SU-DHL-6 (cell line): ENCODE data around the gene PRKCE.

Experiments used
- EZH2phosphoT487 ChIP-seq: fragments of 200-600 bp; sonication (generic), shearing (Covaris generic); conservative IDR thresholded peaks from 2 replicates; pipeline ENCODE4 v1.6.1; 2018; ENCODE audit warnings: mild to moderate bottlenecking, antibody characterized with exemption, low read length, moderate library complexity, mixed read lengths
- TF ChIP-seq, protein P1 (sequence below): fragments of 200-600 bp; sonication (generic); IDR thresholded peaks from one replicate; pipeline ENCODE4 v1.5.1; 2017; ENCODE audit warnings: antibody characterized with exemption, mild to moderate bottlenecking, low read length, moderate library complexity; ENCODE audit not compliant: insufficient read depth, poor library complexity, severe bottlenecking

DNA sequence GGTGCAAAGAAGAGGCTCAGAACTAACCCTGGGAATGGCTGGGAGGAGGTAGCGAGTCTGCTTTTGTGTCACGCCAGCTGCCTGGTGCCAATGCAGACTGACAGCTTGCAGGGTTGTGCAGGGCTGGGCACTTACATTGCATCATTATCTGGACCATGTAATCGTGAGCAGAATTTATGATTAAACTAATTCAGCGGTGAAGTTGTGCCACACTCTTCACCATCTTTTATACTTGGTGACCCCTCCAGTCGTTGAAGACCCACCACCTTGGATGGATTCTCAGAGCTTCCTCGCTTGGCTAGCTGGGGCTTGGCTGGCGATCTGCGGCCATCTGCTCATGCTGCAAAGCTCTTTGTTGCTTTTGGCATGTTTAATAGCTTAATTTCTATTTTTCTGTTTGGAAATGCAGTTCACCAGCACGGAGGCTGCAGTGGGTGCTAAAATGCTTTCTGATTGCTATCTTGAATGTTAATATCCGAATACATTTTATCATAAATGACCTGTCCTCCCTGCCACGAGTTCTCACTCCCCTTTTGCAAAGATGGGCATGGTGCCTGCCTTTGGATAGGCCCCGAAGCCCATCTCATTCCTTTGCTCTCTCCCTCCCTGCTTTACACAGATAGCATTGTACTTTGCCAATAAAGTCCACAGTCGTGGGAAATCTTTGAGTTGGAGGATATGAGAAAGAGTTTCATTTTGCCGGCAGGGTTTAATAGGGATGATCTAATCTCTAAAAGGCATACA lies 188.2 kb downstream of the PRKCE start:
- TF ChIP-seq, protein P1, sequence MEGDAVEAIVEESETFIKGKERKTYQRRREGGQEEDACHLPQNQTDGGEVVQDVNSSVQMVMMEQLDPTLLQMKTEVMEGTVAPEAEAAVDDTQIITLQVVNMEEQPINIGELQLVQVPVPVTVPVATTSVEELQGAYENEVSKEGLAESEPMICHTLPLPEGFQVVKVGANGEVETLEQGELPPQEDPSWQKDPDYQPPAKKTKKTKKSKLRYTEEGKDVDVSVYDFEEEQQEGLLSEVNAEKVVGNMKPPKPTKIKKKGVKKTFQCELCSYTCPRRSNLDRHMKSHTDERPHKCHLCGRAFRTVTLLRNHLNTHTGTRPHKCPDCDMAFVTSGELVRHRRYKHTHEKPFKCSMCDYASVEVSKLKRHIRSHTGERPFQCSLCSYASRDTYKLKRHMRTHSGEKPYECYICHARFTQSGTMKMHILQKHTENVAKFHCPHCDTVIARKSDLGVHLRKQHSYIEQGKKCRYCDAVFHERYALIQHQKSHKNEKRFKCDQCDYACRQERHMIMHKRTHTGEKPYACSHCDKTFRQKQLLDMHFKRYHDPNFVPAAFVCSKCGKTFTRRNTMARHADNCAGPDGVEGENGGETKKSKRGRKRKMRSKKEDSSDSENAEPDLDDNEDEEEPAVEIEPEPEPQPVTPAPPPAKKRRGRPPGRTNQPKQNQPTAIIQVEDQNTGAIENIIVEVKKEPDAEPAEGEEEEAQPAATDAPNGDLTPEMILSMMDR: no peak
- TF ChIP-seq EZH2phosphoT487: no peak
